HAP-1 (cell line): ENCODE results near the gene PLEKHA8.

Source experiments
- DNase-seq, 2 experiments: peaks; one replicate each; pipeline ENCODE4 v3.0.0-alpha.2; 2016 to 2020; ENCODE audit warnings: low spot score in 2 of 2
- H3K27me3 ChIP-seq: fragments of 250-450 bp; sonication (Bioruptor Pico); 2 replicates; pipeline ENCODE4 v1.5.1; 2020; ENCODE audit warnings: low read depth, mild to moderate bottlenecking, moderate library complexity
- H3K36me3 ChIP-seq: fragments of 250-450 bp; sonication (Bioruptor Pico); replicated peaks from 2 replicates; pipeline ENCODE4 v1.5.1; 2020; ENCODE audit warnings: mild to moderate bottlenecking
- H3K4me1 ChIP-seq: fragments of 250-450 bp; sonication (Bioruptor Pico); 2 replicates; pipeline ENCODE4 v1.5.1; 2020; ENCODE audit warnings: mild to moderate bottlenecking
- H3K4me3 ChIP-seq: fragments of 250-450 bp; sonication (Bioruptor Pico); 2 replicates; pipeline ENCODE4 v1.5.1; 2020; ENCODE audit warnings: mild to moderate bottlenecking, moderate library complexity
- H3K9me3 ChIP-seq: fragments of 250-450 bp; sonication (Bioruptor Pico); 2 replicates; pipeline ENCODE4 v1.5.1; 2020; ENCODE audit warnings: mild to moderate bottlenecking, moderate library complexity
- in situ Hi-C: fragments of 300-500 bp; cut with MboI; formaldehyde crosslinking; loops from 3 replicates; pipeline ENCODE4 v1.14.3; 2020; ENCODE audit warnings: low sequenced_read_pairs, inconsistent platforms, mixed read lengths

The PLEKHA8 gene

DNA sequence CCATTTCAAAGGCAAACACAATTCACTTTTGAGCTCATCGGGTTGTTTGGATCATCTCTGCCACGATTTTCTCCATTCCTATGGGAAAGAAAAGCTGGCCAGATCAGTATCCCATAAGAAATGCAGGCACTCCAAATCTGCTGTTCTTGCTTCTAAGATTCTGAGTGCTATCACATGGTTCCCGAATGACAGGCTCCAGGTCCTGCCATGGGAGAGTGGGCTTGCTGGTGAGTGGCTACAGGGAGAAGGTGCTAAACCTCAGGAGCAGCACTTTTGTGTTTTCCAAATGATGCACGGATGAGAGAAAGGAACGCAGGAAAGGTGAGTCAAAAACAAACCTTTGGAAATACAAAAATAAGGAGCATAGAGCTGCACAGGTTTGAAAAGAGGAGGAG, 138.6 kb downstream of the PLEKHA8 start:
- no peak for DNase-seq
- in situ Hi-C loops, result loop anchor here (10.0 to 25.0 kb wide), 2 partner anchors 245 to 398 kb away; no protein-coding TSS in a partner anchor
- H3K36me3 ChIP-seq, result no peaks in the 10 kb centered on the region
- H3K4me3 ChIP-seq, result no peak overlapping the region
- H3K9me3 ChIP-seq, result no peaks in the 10 kb centered on the region; the same call in 1 of the 2 replicates
- H3K4me1 ChIP-seq, result peaks cover 27% of the 10 kb centered on the region
- H3K27me3 ChIP-seq, result no peaks in the 10 kb centered on the region

DNA sequence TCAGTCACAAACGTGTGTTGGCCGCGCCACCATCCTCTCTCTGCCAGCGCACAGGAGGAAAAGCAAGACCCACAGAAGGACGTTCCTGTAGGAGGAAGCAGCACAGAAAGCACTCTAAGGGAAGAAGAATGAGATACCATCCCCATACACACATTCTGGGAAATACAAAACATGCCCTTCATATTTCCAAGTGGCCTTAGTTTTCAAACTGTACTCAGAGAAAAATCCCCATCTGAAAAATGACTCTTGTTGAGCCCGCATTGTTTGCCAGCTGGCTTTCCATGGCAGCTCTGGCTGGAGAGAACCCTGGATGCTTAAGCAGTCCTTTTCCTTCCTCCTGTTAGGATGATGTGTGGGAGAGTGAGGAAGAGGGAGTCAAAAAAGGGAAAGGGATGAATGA, 139.7 kb downstream of the PLEKHA8 start:
- Histone ChIP-seq H3K36me3 (no peaks in the 10 kb centered on the region), H3K27me3 (no peaks in the 10 kb centered on the region), H3K9me3 (no peaks in the 10 kb centered on the region; the same call in 1 of the 2 replicates), H3K4me3 (no peak overlapping the region), H3K4me1 (peaks cover 19% of the 10 kb centered on the region)
- in situ Hi-C loops, result loop anchor here (10.0 to 25.0 kb wide), 2 partner anchors 244 to 397 kb away; no protein-coding TSS in a partner anchor
- no peak for DNase-seq

DNA sequence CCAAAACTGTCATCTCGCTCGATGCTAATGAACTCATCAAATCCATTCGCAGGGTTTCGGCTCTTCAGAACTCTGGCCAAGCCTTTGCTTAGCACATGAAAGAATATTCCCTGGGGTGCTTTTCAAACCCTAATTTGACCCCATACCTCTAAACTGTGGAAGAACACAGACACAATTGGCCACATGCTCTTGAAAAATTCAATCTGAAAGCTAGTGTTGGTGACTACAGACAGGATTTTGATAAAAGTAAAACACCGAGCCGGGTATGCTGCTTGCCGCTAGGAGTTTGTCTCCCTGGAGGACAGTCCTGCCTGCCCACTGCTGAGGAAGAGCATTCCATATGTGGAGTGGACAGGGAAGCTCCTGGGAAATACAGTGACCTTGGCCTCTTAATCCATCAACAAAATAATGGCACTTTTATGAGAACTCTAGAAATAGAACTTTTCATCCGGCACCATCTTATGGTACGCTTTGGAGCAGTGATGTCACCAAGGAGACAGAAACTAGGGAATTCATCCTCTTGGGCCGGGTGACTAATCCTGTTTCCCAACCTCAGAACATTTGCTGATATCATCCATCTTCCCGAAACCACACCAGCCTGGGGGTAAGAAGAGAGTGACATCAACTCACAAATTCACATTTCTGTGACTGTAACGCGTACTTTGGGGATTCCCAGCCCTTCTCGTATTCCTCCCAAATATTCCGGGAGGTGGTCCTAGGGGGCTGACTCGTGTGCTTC, 140.8 kb downstream of the PLEKHA8 start:
- H3K9me3 ChIP-seq, result no peaks in the 10 kb centered on the region; the same call in 1 of the 2 replicates
- no peak overlapping the region for H3K4me3 ChIP-seq
- H3K36me3 ChIP-seq, result no peaks in the 10 kb centered on the region
- DNase-seq, result peak; percentile 41 to 68
- H3K4me1 ChIP-seq, result peaks cover 11% of the 10 kb centered on the region
- in situ Hi-C loops, result loop anchor here (10.0 to 25.0 kb wide), 2 partner anchors 243 to 396 kb away; no protein-coding TSS in a partner anchor
- H3K27me3 ChIP-seq, result no peaks in the 10 kb centered on the region

GRCh38 chr7:30169579-30169978, 141.4 kb downstream of the PLEKHA8 start:
- Histone ChIP-seq H3K4me3 (no peak overlapping the region), H3K9me3 (no peaks in the 10 kb centered on the region; the same call in 1 of the 2 replicates), H3K27me3 (no peaks in the 10 kb centered on the region), H3K4me1 (peaks cover 11% of the 10 kb centered on the region), H3K36me3 (no peaks in the 10 kb centered on the region)
- in situ Hi-C loops, result loop anchor here (10.0 to 25.0 kb wide), 2 partner anchors 243 to 395 kb away; no protein-coding TSS in a partner anchor
- DNase-seq, result no peak

- no peaks in the 10 kb centered on the region for H3K27me3 ChIP-seq
- in situ Hi-C loops, result loop anchor here (25.0 kb wide), 1 partner anchor 242 kb away; no protein-coding TSS in a partner anchor
- no peaks in the 10 kb centered on the region; the same call in 1 of the 2 replicates for H3K9me3 ChIP-seq
- no peak for DNase-seq
- H3K4me3 ChIP-seq, result no peak overlapping the region
- peaks cover 11% of the 10 kb centered on the region for H3K4me1 ChIP-seq
- no peaks in the 10 kb centered on the region for H3K36me3 ChIP-seq
Observed at GRCh38 chr7:30170476-30171205, 142.4 kb downstream of the PLEKHA8 start.

- no peaks in the 10 kb centered on the region for H3K36me3 ChIP-seq
- H3K9me3 ChIP-seq, result no peaks in the 10 kb centered on the region; the same call in 1 of the 2 replicates
- in situ Hi-C loops, result loop anchor here (25.0 kb wide), 1 partner anchor 240 kb away; no protein-coding TSS in a partner anchor
- H3K27me3 ChIP-seq, result no peaks in the 10 kb centered on the region
- DNase-seq, result no peak
- H3K4me3 ChIP-seq, result no peak overlapping the region
- H3K4me1 ChIP-seq, result peaks cover 11% of the 10 kb centered on the region
Observed at GRCh38 chr7:30171766-30172447, 143.7 kb downstream of the PLEKHA8 start.

DNA sequence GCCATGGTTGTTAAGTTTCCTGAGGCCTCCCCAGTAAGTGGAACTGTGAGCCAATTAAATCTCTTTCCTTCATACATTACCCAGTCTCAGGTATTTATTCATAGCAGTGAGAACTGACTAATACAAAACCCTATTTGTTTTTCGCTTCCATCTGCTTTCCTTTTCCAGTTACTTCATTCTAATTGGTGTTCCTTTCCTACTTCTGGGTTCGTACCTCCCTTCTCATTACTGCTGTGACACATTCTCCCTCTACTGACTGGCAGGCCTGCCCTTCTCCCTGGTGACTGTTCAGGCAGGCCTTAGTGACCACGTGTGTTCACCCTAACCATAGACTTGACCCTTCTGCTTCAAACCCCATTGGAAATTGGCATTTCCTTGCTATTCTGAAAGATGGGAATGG, 144.2 kb downstream of the PLEKHA8 start:
- DNase-seq, result no peak
- no peaks in the 10 kb centered on the region; the same call in 1 of the 2 replicates for H3K9me3 ChIP-seq
- in situ Hi-C loops, result loop anchor here (25.0 kb wide), 1 partner anchor 240 kb away; no protein-coding TSS in a partner anchor
- H3K27me3 ChIP-seq, result no peaks in the 10 kb centered on the region
- no peaks in the 10 kb centered on the region for H3K36me3 ChIP-seq
- peaks cover 11% of the 10 kb centered on the region for H3K4me1 ChIP-seq
- no peak overlapping the region for H3K4me3 ChIP-seq

DNA sequence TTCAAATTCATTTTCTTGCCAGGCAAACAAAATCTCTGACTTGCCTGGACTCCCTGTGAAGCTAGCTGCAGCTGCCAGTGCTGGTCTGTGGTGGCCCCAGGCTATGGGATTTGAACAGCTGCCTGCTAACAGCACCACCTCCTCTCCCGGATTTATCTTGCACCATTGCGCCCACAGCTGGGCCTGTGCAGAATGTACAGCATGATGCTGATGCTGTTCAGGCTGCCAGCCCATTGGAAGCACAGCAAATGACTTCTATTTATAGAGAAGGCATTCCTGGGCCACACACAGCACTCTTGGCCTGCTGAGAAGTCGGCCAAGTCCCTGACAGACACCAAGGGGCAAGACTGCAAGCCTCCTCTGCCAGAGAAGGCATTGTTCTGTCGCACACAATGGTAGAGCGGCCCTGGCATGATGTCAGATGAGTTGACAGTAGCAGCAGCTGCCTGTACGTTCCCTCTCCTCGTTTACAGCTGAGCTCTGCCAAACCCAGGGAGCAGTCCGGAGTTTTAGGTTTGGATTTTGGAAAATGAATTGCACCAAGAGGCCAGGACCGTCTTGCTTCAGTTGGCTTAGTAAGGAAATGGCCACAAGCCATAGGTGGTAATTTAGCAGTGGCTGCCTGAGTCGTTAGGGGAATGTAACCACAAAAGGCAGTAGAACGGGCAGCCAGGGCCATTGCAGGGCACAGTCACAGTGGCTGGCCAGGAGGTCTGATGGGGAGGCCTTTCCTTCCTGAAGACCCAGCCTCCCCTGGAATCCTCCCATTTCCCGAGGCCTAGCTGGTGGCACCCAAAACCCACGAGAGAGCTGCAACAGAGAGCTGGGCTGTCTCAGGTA, 145.1 kb downstream of the PLEKHA8 start:
- DNase-seq, result peak; percentile 46 to 80

GRCh38 chr7:30175180-30175579, 147.0 kb downstream of the PLEKHA8 start:
- Histone ChIP-seq H3K27me3 (no peaks in the 10 kb centered on the region), H3K4me1 (no peaks in the 10 kb centered on the region), H3K9me3 (no peaks in the 10 kb centered on the region), H3K36me3 (no peaks in the 10 kb centered on the region), H3K4me3 (no peak overlapping the region)
- in situ Hi-C loops, result no loop called here
- DNase-seq, result no peak

More for the DNA sequence above, 145.1 kb downstream of the PLEKHA8 start:
- no peaks in the 10 kb centered on the region for H3K27me3 ChIP-seq
- H3K9me3 ChIP-seq, result no peaks in the 10 kb centered on the region
- peaks cover 11% of the 10 kb centered on the region for H3K4me1 ChIP-seq
- in situ Hi-C loops, result loop anchor here (25.0 kb wide), 1 partner anchor 239 kb away; no protein-coding TSS in a partner anchor
- no peak overlapping the region for H3K4me3 ChIP-seq
- no peaks in the 10 kb centered on the region for H3K36me3 ChIP-seq

DNA sequence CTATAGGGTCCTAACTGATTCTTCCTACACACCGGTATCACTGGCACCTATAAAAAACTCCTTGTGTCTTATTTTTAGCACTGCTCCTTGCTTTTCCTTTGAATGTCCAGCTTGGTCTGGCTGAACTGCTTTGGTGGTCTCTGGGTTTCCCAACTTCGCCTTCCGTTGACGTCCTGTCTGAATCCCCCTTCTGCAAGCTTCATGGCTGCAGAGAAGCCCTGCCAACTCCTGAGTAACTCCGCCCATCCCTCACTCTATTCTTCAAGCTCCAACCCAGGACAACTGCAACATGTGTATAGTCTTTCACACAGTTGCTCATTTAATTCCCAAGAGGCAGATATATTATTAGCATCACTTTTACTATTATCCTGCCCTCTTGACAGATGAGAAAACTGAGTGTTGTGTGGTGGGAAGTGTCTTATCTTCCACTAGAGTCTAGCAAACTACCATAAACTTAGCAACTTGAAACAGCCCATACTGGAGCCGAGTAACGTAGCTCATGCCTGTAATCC, 147.5 kb downstream of the PLEKHA8 start:
- Histone ChIP-seq H3K9me3 (no peaks in the 10 kb centered on the region), H3K36me3 (no peaks in the 10 kb centered on the region), H3K4me3 (no peak overlapping the region), H3K4me1 (no peaks in the 10 kb centered on the region), H3K27me3 (no peaks in the 10 kb centered on the region)
- DNase-seq, result no peak
- in situ Hi-C loops, result no loop called here

DNA sequence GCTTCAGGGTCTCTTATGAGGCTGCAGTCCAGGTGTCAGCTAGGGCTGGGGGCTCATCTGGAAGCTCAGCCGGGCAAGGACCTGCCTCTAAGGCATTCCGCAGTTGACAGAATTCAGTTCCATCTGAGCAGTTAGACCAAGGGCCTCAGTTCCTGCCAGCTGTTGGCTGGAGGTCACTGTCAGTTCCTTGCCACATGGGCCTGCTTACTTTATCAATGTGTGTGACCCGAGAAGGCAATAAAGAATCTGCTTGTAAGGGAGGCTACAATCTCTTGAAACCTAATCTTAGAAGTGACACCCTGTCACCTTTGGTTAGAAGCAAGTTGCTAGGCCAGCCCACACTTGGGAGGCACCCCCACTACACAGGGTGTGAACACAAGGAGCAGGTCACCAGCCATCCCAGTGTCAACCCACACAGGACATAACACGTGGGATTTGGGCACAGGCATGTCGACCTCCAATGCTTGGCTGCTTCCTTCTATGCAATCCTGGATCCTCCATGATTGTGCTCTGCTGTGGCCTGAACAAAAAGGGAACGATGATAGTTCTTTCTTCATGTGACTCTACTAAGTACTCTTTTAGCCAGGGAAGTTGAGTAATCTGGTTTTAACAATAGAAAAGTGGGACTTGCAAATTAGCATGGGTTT, 148.4 kb downstream of the PLEKHA8 start:
- no peaks in the 10 kb centered on the region for H3K27me3 ChIP-seq
- H3K4me1 ChIP-seq, result no peaks in the 10 kb centered on the region
- H3K36me3 ChIP-seq, result no peaks in the 10 kb centered on the region
- H3K4me3 ChIP-seq, result no peak overlapping the region
- in situ Hi-C loops, result no loop called here
- peak in 1 of 2 experiments; percentile 11 for DNase-seq
- no peaks in the 10 kb centered on the region for H3K9me3 ChIP-seq

DNA sequence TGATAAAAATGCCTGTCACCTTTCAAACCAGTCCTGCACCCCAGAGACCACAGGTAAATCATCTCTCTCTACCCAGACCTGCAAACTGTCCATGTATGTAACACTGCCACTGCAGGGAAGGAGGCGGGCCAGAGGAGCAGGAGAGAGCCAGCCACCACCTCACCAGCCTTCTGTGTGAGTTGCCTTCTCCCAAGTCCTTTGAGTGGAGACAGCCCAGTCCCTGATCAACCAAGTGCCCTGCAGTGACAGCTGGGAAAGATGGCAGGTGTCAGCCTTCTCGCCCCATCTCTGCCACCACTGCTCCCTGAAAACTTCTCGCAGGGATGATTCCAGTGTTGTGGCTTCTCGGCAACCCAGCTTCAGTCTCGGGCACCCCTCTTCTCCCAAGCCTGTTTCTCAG, 149.0 kb downstream of the PLEKHA8 start:
- no peaks in the 10 kb centered on the region for H3K36me3 ChIP-seq
- DNase-seq, result no peak
- H3K4me1 ChIP-seq, result no peaks in the 10 kb centered on the region
- no peak overlapping the region for H3K4me3 ChIP-seq
- H3K9me3 ChIP-seq, result no peaks in the 10 kb centered on the region
- in situ Hi-C loops, result no loop called here
- no peaks in the 10 kb centered on the region for H3K27me3 ChIP-seq
